Heart right ventricle (tissue), 16 donors: Measurements from ENCODE around the gene UBE2O. TPM values are rescaled to one million over a fixed set of nuclear protein-coding genes. Genes with fewer than 3 reads are reported as not detected.

Source experiments
- ATAC-seq, 8 donors: fragments of 200-7000 bp; cut with Tn5 transposase; one replicate each; pipeline ENCODE4 v1.9.1; 2020; ENCODE audit warnings: mild to moderate bottlenecking in 8 of 8, moderate library complexity in 8 of 8, moderate number of reproducible peaks in 1 of 8
- DNase-seq, 2 donors: peaks; one replicate each; pipeline ENCODE4 v3.0.0-alpha.2; 2020
- H3K27ac ChIP-seq, 10 donors: fragments of 200-600 bp; sonication (generic) in 2 of 10; one replicate each; pipeline versions ENCODE4 v1.5.0 to v1.8.0; 2020 to 2022; ENCODE audit warnings: mild to moderate bottlenecking in 3 of 10
- H3K27me3 ChIP-seq, 7 donors: fragments of 200-600 bp; one replicate each; pipeline ENCODE4 v1.8.0; 2021 to 2022; ENCODE audit warnings: mild to moderate bottlenecking in 2 of 7
- H3K36me3 ChIP-seq, 9 donors: fragments of 200-600 bp; sonication (generic) in 1 of 9; one replicate each; pipeline versions ENCODE4 v1.5.0 to v1.8.0; 2020 to 2022; ENCODE audit warnings: mild to moderate bottlenecking in 2 of 9
- H3K4me1 ChIP-seq, 9 donors: fragments of 200-600 bp; sonication (generic) in 1 of 9; one replicate each; pipeline versions ENCODE4 v1.5.0 to v1.8.0; 2020 to 2022; ENCODE audit warnings: mild to moderate bottlenecking in 4 of 9
- H3K4me3 ChIP-seq, 10 donors: fragments of 200-600 bp; sonication (generic) in 2 of 10; one replicate each; pipeline versions ENCODE4 v1.5.0 to v1.8.0; 2020 to 2022; ENCODE audit warnings: mild to moderate bottlenecking in 7 of 10, moderate library complexity in 2 of 10
- H3K9me3 ChIP-seq, 11 donors: fragments of 200-600 bp in 10 of 11; sonication (generic) in 2 of 11; one replicate each; pipeline versions ENCODE4 v1.5.0 to v1.8.0; 2013 to 2022; ENCODE audit warnings: mild to moderate bottlenecking in 2 of 11, control low read depth in 1 of 11, moderate library complexity in 1 of 11
- CTCF ChIP-seq, 9 donors: fragments of 200-600 bp; sonication (generic) in 2 of 9; IDR thresholded peaks; one replicate each; pipeline versions ENCODE4 v1.5.0 to v1.8.0; 2021 to 2022; ENCODE audit warnings: antibody characterized with exemption in 9 of 9, mild to moderate bottlenecking in 5 of 9, moderate library complexity in 1 of 9
- WGBS, 2 donors: extraction: QIAGEN DNeasy Blood & Tissue Kit; methylation state at CpG; one replicate each; pipeline ENCODE4 v1.1.7; 2013; ENCODE audit warnings: inconsistent platforms in 1 of 2; 5-methylcytosine and 5-hydroxymethylcytosine counted together
- intact Hi-C, 10 donors: fragments of 100-400 bp; cut with DNase I; formaldehyde crosslinking; loops; one replicate each; pipeline versions ENCODE4 v1.11.1 to v1.14.2; 2022
- polyA plus RNA-seq, 2 donors: library from polyadenylated mRNA; stranded (reverse); fragments of 200-250 nt; gene quantifications; one replicate each; pipeline ENCODE4 v1.2.3, GENCODE V29; 2013
- total RNA-seq, 10 donors: library from RNA; stranded (reverse); fragmentation: NEBNext Ultra II Directional in 3 of 10; extraction: Animal tissue kit (Norgen Biotek cat#: 25700) in 3 of 10; gene quantifications; one replicate each; pipeline versions ENCODE4 v1.2.1 to v1.2.4, GENCODE V29; 2021 to 2023
- donor health status: Arrhythmogenic right ventricular cardiomyopathy.
- donor health status: ischemic (EF 13 %, LVEDD 7.1; RV severe dilation, severe dysfunction).
- donor health status: healthy with polysubstance abuse.
- donor health status: DM: no; HTN: yes; CAD: no.
- donor health status: DM: no; HTN: no; CAD: no.
- donor health status: ischemic (EF 25% LVEDD 6.9; RV normal size, moderate dysfunction).
- donor health status: ischemic (EF 25% LVEDD 5.7; RV mildly dilated, moderate dysfunction).
- donor health status: healthy.
- donor health status: DM: yes; HTN: yes; CAD: no.
- donor health status: Ischemic cardiomyopathy.
- donor health status: ischemic (EF 35%, LVEDD 5.7; RV mildly dilated, moderate dysfunction).
- donor health status: nonischemic (EF 11% LVEDD 7.7; RV severe dilation, severe dysfunction).
- donor health status: DM: yes; HTN: yes; CAD: no.
- donor health status: PGD.
- donor health status: ischemic (EF 29% LVEDD 5.4; RV normal size, mild dysfunction).
- donor health status: nonischemic (EF 23%, LVEDD 6.1; RV moderate dilation, normal function).

Gene UBE2O
- total and polyA plus RNA-seq, 12 donors, result 9.1 to 39.0 (median 34.3) TPM

- H3K27me3 ChIP-seq, result no peaks in the 10 kb centered on the region
- DNase-seq (no peak), ATAC-seq (no peak)
- no peak overlapping the region for H3K4me3 ChIP-seq
- no peaks in the 10 kb centered on the region for H3K9me3 ChIP-seq
- WGBS, 2 donors, result 81 to 86% methylated on average over 6 of the region's 6 CpGs
- TF ChIP-seq CTCF (IDR thresholded peaks at IDR 0.05), result no peak
- no peaks in the 10 kb centered on the region for H3K36me3 ChIP-seq
- intact Hi-C loops, result no loop called here
- H3K27ac ChIP-seq, result no peak overlapping the region
- H3K4me1 ChIP-seq, result peaks cover 0 to 32% (median 25%) of the 10 kb centered on the region in 9 donors
Measured at GRCh38 chr17:76367642-76368041, 85.3 kb downstream of the UBE2O start.

GRCh38 chr17:76366247-76366646, 86.7 kb downstream of the UBE2O start:
- ATAC-seq, result no peak
- no peak for DNase-seq
- Histone ChIP-seq H3K4me1 (peaks cover 0 to 42% (median 34%) of the 10 kb centered on the region in 9 donors), H3K36me3 (no peaks in the 10 kb centered on the region), H3K27me3 (no peaks in the 10 kb centered on the region), H3K4me3 (no peak overlapping the region), H3K9me3 (no peaks in the 10 kb centered on the region), H3K27ac (no peak overlapping the region)
- no peak for TF ChIP-seq CTCF (IDR thresholded peaks at IDR 0.05)
- 97 to 99% methylated on average over 3 of the region's 3 CpGs for WGBS, 2 donors
- intact Hi-C loops, result no loop called here

- intact Hi-C loops, result no loop called here
- H3K36me3 ChIP-seq, result no peaks in the 10 kb centered on the region
- H3K27me3 ChIP-seq, result no peaks in the 10 kb centered on the region
- 46 to 48% methylated on average over 12 of the region's 12 CpGs for WGBS, 2 donors
- H3K4me1 ChIP-seq, result peaks cover 0 to 36% (median 26%) of the 10 kb centered on the region in 9 donors
- no peaks in the 10 kb centered on the region for H3K9me3 ChIP-seq
- H3K27ac ChIP-seq, result no peak overlapping the region
- TF ChIP-seq CTCF (IDR thresholded peaks at IDR 0.05), result peak; percentile 6 to 53 (median 39)
- ATAC-seq, result no peak
- no peak for DNase-seq
- H3K4me3 ChIP-seq, result no peak overlapping the region
Measured at GRCh38 chr17:76365256-76365903, 87.6 kb downstream of the UBE2O start.

GRCh38 chr17:76363107-76363842, 89.7 kb downstream of the UBE2O start:
- Histone ChIP-seq H3K9me3 (no peaks in the 10 kb centered on the region), H3K27me3 (no peaks in the 10 kb centered on the region), H3K36me3 (no peaks in the 10 kb centered on the region), H3K4me1 (peaks cover 0 to 27% (median 17%) of the 10 kb centered on the region in 9 donors), H3K4me3 (no peak overlapping the region), H3K27ac (peak overlapping the region in 1 of 10 donors; percentile 68)
- no peak for DNase-seq
- no peak for TF ChIP-seq CTCF (IDR thresholded peaks at IDR 0.05)
- intact Hi-C loops, result no loop called here
- WGBS, 2 donors, result 72 to 75% methylated on average over 11 of the region's 11 CpGs
- no peak for ATAC-seq
